Effector CD8-positive, alpha-beta T cell (primary cell): ENCODE measurements around the gene SULT1A2.
"Not testable (repeated sequence)": the region's sequence is repeated elsewhere in the genome, so short reads cannot be mapped to it uniquely, and the experiment has no call there.

Experiments used
- DNase-seq: peaks from one replicate; lab custom pipeline; 2025; lab: John Stamatoyannopoulos, UW

SULT1A2 gene

GRCh38 chr16:28591355-28591754 is 5.5 kb downstream of the SULT1A2 start:
- no peak for DNase-seq

- DNase-seq, result no peak
Observed at GRCh38 chr16:28590384-28591340, 6.2 kb downstream of the SULT1A2 start.

GRCh38 chr16:28589930-28590329 is 6.9 kb downstream of the SULT1A2 start:
- no peak for DNase-seq

- DNase-seq, result no peak
Observed at GRCh38 chr16:28589069-28589468, 7.8 kb downstream of the SULT1A2 start.

GRCh38 chr16:28587386-28587785 is 9.5 kb downstream of the SULT1A2 start:
- no peak for DNase-seq

- no peak for DNase-seq
Observed at GRCh38 chr16:28586466-28586865, 10.4 kb downstream of the SULT1A2 start.

GRCh38 chr16:28585674-28586073 is 11.2 kb downstream of the SULT1A2 start:
- no peak for DNase-seq

GRCh38 chr16:28580726-28581315 is 16.0 kb downstream of the SULT1A2 start:
- DNase-seq, result no peak

GRCh38 chr16:28575446-28576109 is 21.3 kb downstream of the SULT1A2 start:
- DNase-seq, result no peak

GRCh38 chr16:28574925-28575324 is 21.9 kb downstream of the SULT1A2 start:
- DNase-seq, result no peak

- DNase-seq, result no peak
Observed at GRCh38 chr16:28573738-28574718, 22.8 kb downstream of the SULT1A2 start.

- DNase-seq, result no peak
Observed at GRCh38 chr16:28572696-28573510, 23.9 kb downstream of the SULT1A2 start.

- no peak for DNase-seq
Observed at GRCh38 chr16:28569968-28570752, 26.7 kb downstream of the SULT1A2 start.

- no peak for DNase-seq
Observed at GRCh38 chr16:28569021-28569420, 27.8 kb downstream of the SULT1A2 start.

GRCh38 chr16:28567292-28567691 is 29.6 kb downstream of the SULT1A2 start:
- no peak for DNase-seq

- DNase-seq, result not testable (repeated sequence)
Observed at GRCh38 chr16:28566233-28566925, 30.5 kb downstream of the SULT1A2 start.

GRCh38 chr16:28563218-28563617 is 33.6 kb downstream of the SULT1A2 start:
- DNase-seq, result no peak

GRCh38 chr16:28562199-28562598 is 34.7 kb downstream of the SULT1A2 start:
- DNase-seq, result no peak

- no peak for DNase-seq
Observed at GRCh38 chr16:28561557-28562187, 35.2 kb downstream of the SULT1A2 start.
